ENCODE data around the gene SLC22A14.

The SLC22A14 gene

GRCh38 chr3:38361496-38361895 is 79.4 kb downstream of the SLC22A14 start:
- TF ChIP-seq, protein P1, sequence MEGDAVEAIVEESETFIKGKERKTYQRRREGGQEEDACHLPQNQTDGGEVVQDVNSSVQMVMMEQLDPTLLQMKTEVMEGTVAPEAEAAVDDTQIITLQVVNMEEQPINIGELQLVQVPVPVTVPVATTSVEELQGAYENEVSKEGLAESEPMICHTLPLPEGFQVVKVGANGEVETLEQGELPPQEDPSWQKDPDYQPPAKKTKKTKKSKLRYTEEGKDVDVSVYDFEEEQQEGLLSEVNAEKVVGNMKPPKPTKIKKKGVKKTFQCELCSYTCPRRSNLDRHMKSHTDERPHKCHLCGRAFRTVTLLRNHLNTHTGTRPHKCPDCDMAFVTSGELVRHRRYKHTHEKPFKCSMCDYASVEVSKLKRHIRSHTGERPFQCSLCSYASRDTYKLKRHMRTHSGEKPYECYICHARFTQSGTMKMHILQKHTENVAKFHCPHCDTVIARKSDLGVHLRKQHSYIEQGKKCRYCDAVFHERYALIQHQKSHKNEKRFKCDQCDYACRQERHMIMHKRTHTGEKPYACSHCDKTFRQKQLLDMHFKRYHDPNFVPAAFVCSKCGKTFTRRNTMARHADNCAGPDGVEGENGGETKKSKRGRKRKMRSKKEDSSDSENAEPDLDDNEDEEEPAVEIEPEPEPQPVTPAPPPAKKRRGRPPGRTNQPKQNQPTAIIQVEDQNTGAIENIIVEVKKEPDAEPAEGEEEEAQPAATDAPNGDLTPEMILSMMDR (IDR thresholded peaks at IDR 0.05; ENCODE audit: poor library complexity, severe bottlenecking): no peak
- Histone ChIP-seq H3K4me1 (ENCODE audit: insufficient read depth, poor library complexity, severe bottlenecking) (no peaks in the 10 kb centered on the region), H3K4me3 (ENCODE audit: severe bottlenecking) (no peak overlapping the region), H3K27me3 (ENCODE audit: insufficient read depth, poor library complexity, severe bottlenecking) (no peaks in the 10 kb centered on the region), H3K36me3 (ENCODE audit: low read depth) (peaks cover 4% of the 10 kb centered on the region), H3K9me3 (ENCODE audit: severe bottlenecking) (no peaks in the 10 kb centered on the region), H3K27ac (ENCODE audit: poor library complexity, severe bottlenecking) (no peak overlapping the region)
- no peak for DNase-seq (ENCODE audit: low spot score)
- no peak for ATAC-seq (ENCODE audit: low read depth)

DNA sequence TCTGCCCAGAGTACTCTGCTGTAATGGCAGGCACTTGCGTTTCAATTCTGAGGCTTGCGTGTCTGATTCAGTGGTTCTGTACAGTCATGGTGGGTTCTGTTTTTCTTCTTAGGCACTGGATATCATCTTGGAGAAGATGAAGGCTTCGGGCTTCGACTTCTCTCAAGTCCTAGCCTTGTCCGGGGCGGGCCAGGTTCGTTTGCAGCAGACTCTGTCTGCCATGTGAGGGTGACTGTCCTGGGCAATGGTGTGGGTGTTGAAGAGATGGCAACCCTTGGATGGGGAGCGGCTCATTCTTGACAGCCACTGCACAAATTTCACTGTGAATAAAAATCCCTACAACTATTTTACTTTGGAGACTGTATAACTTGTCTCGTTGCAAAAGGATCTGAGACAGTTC is 80.7 kb downstream of the SLC22A14 start:
- Histone ChIP-seq H3K9me3 (ENCODE audit: severe bottlenecking) (no peaks in the 10 kb centered on the region), H3K27me3 (ENCODE audit: insufficient read depth, poor library complexity, severe bottlenecking) (no peaks in the 10 kb centered on the region), H3K27ac (ENCODE audit: poor library complexity, severe bottlenecking) (no peak overlapping the region), H3K4me3 (ENCODE audit: severe bottlenecking) (no peak overlapping the region), H3K4me1 (ENCODE audit: insufficient read depth, poor library complexity, severe bottlenecking) (no peaks in the 10 kb centered on the region), H3K36me3 (ENCODE audit: low read depth) (peaks cover 6% of the 10 kb centered on the region; the same call in 1 of the 2 replicates)
- ATAC-seq (ENCODE audit: low read depth) (no peak), DNase-seq (ENCODE audit: low spot score) (no peak)
- TF ChIP-seq, protein P1 (IDR thresholded peaks at IDR 0.05; ENCODE audit: poor library complexity, severe bottlenecking): no peak

DNA sequence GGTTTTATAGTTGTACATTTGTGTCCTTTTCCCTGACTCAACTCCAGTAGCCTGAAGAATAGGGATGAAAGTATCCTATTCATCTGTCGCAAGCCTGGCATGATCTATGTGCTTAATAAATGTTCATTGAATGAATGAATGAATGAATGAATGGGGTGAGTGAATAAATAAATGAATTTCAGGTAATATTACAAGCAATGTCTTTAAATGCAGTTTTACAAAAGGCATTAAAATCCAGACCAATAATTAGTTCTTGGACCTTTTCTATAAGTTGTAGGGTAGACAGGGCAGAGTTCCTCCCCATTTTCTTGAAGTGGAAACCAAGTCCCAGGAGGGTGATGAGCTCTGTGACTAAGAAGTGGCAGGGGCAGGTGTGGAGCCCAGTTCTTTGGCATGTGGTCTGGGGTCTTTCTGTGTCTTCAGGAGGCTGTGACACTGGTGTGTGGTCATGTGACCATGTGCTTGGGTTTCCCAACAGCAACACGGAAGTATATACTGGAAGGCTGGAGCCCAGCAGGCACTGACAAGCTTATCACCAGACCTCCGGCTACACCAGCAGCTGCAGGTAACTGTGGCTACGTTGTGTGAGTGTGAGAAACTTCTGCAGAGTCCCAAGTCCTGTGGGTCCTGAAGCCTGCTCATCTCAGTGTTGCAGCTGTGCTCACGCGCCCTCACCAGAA is 82.8 kb downstream of the SLC22A14 start:
- DNase-seq (ENCODE audit: low spot score) (no peak), ATAC-seq (ENCODE audit: low read depth) (no peak)
- no peaks in the 10 kb centered on the region for H3K27me3 ChIP-seq (ENCODE audit: insufficient read depth, poor library complexity, severe bottlenecking)
- no peaks in the 10 kb centered on the region for H3K4me1 ChIP-seq (ENCODE audit: insufficient read depth, poor library complexity, severe bottlenecking)
- TF ChIP-seq, protein P1 (IDR thresholded peaks at IDR 0.05; ENCODE audit: poor library complexity, severe bottlenecking): no peak
- no peaks in the 10 kb centered on the region for H3K9me3 ChIP-seq (ENCODE audit: severe bottlenecking)
- no peak overlapping the region for H3K27ac ChIP-seq (ENCODE audit: poor library complexity, severe bottlenecking)
- no peak overlapping the region for H3K4me3 ChIP-seq (ENCODE audit: severe bottlenecking)
- peaks cover 8% of the 10 kb centered on the region; the same call in 1 of the 2 replicates for H3K36me3 ChIP-seq (ENCODE audit: low read depth)

GRCh38 chr3:38365469-38366062 is 83.5 kb downstream of the SLC22A14 start:
- Histone ChIP-seq H3K4me1 (ENCODE audit: insufficient read depth, poor library complexity, severe bottlenecking) (no peaks in the 10 kb centered on the region), H3K9me3 (ENCODE audit: severe bottlenecking) (no peaks in the 10 kb centered on the region), H3K27me3 (ENCODE audit: insufficient read depth, poor library complexity, severe bottlenecking) (no peaks in the 10 kb centered on the region), H3K36me3 (ENCODE audit: low read depth) (peaks cover 8% of the 10 kb centered on the region; the same call in 1 of the 2 replicates), H3K4me3 (ENCODE audit: severe bottlenecking) (no peak overlapping the region), H3K27ac (ENCODE audit: poor library complexity, severe bottlenecking) (no peak overlapping the region)
- DNase-seq (ENCODE audit: low spot score): no peak
- no peak for ATAC-seq (ENCODE audit: low read depth)
- TF ChIP-seq, protein P1 (IDR thresholded peaks at IDR 0.05; ENCODE audit: poor library complexity, severe bottlenecking): no peak

DNA sequence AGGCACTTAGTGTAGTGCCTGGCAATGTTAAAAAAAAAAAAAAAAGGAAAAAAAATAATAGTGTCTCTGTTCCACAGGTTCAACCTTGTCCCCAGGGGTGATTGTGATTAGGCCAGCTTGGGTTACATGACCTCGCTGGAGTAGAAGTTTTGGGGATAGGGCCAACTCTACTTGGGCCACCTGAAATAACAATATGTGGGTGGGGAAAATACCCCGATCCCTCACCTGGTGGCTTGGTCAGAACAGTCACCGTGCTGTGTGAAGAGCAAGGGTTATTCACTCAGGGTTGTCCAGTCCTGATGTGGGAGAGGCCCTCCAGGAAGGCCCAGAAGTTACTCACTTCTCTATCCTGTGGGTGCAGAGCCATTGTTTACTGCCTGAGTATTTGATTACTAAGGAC is 84.0 kb downstream of the SLC22A14 start:
- H3K9me3 ChIP-seq (ENCODE audit: severe bottlenecking): no peaks in the 10 kb centered on the region
- H3K36me3 ChIP-seq (ENCODE audit: low read depth): peaks cover 8% of the 10 kb centered on the region; the same call in 1 of the 2 replicates
- TF ChIP-seq, protein P1 (IDR thresholded peaks at IDR 0.05; ENCODE audit: poor library complexity, severe bottlenecking): no peak
- H3K27ac ChIP-seq (ENCODE audit: poor library complexity, severe bottlenecking): no peak overlapping the region
- ATAC-seq (ENCODE audit: low read depth): no peak
- DNase-seq (ENCODE audit: low spot score): no peak
- H3K4me1 ChIP-seq (ENCODE audit: insufficient read depth, poor library complexity, severe bottlenecking): no peaks in the 10 kb centered on the region
- H3K4me3 ChIP-seq (ENCODE audit: severe bottlenecking): no peak overlapping the region
- H3K27me3 ChIP-seq (ENCODE audit: insufficient read depth, poor library complexity, severe bottlenecking): no peaks in the 10 kb centered on the region
